NCI-H2196 (cell line): ENCODE measurements around the gene PTPA.

Experiments used
- DNase-seq: peaks from one replicate; lab custom pipeline; 2025; ENCODE audit not compliant: unreplicated experiment; lab: John Stamatoyannopoulos, UW

PTPA gene

DNA sequence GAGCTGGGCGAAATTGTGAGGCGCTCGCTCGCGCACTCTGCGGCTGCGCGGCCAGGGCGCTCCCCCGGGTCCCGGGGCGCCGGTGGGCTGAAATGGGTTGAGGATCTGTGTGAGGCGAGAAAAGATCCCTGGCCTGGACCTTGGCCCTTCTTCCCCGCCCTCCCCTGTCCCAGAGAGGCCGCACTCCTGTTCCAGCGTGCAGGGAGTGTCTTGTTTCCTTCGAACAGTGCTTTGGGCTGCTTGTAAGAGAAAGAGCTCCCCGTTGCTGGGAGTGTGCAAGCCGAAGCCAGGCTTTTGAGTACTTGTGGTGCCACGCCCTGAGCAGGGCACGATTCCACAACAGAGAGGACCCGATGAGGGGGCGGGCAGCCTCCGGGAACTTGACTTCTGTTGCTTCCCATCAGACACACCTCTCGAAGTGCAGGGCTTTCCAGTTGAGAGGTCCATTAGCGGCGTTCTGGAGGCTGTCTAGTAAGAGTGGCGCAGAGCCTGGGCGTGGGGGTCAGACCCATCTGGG lies 29.8 kb upstream of the PTPA start:
- no peak for DNase-seq

DNA sequence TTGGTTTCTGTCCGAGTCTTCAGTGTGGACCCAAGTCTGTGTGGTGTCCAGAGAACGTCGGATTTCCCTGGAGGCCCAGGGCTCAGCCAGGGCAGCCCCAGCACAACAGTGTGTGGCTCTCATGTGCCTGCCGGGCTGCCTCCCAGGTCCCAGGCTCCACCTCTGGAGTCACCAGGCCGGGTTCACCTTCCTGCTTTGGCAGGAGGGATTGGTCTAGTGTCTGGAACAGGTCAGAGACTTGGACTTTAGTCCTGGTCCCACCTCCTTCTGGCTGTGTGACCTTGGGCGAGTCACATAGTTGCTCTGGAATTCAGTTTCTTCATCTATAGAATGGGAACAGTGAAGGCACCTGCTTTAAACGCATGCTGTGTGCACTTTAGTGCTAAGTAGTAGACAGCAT lies 27.1 kb upstream of the PTPA start:
- no peak for DNase-seq

DNA sequence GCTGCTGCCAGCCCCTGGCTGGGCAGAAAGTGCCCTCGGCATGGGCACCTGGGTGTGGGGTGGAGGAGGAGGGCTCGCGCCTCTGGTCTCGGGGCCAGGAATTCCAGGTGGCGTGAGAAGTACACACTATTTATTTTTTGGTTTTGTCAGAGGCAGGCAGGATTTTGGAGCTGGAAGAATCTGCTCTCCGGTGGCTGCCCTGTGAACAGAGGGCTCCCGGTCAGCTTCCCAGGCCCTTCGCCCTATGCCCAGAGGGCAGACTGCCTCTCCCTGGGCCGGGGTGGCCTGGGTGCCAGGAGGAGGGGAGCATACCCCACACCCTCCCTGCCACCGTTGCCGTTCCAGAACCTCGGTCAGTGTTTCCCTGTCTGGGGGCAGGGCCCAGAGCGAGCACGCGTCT lies 22.0 kb upstream of the PTPA start:
- DNase-seq: no peak

DNA sequence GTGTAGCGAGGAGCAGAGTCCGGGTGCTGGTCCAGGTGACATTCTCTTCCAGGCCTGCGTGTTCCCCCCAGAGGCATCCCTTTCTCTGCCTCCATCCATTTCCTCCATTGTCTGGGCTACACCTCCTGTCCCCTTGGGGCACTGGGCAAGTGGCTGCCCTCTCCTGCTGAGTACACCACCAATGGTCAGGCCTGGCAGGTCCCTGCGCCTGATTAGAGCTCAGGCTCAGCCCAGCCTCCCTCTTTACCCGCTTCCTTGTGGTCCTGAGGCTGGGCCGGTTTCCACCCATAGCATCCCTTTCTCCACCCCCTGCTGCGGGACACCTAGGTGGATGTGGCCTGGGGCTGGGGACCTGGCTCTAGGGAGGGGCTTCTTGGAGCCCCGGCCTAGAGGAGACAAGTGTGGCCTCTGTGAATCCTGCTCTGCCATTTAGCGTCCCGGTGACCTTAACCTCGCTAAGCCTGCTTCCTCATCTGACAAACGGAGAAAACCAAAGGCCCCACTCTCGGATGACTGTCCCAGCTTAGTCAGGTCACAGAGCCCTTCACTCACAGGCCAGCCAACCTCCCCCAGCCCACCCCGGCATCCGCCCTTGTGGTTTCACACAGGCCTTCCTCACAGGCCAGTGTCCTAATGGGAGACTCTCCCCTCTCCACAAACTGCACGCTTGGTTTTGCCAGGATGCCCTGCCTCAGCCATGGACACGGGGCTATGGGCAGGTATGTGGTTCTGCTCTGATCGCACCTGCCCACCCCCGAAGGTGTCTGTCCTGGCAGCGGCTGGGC lies 17.4 kb upstream of the PTPA start:
- no peak for DNase-seq

DNA sequence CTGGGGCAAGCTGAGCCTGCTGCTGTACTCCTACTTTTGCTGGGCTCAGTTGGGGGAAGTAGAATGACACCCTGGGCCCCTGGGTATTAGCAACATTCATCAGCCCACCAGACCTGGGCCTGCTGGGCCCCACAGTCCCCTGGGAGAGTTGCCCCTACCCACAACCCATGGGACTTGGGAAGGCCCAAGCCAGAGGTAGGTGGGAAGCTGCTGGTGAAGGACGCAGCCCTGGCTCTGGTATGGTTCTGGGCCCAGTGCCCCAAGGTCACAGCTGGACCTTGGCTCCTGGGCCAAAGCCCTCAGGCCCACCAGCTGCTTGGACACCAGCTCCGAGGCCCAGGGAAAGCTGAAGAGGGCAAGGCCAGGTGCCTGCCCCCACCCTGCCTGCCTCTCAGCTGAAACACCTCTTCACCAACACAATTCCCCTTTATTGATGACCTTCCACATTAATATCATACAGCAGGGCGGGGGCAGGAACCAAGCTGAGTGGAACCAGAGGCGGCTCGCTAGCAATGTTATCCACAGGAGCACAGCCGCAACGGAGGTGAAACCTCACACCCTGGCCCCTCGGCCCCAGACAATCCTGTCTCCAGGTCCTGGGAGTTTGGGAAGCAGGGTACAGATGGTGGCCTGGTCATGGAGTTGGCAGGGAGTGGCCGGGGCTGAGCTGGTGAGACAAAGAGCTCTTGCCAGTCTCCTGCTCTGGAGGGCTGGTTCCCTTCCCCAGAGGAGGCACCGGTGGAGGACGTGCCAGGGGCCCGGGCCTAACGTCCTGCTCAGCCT lies 16.6 kb upstream of the PTPA start:
- no peak for DNase-seq

DNA sequence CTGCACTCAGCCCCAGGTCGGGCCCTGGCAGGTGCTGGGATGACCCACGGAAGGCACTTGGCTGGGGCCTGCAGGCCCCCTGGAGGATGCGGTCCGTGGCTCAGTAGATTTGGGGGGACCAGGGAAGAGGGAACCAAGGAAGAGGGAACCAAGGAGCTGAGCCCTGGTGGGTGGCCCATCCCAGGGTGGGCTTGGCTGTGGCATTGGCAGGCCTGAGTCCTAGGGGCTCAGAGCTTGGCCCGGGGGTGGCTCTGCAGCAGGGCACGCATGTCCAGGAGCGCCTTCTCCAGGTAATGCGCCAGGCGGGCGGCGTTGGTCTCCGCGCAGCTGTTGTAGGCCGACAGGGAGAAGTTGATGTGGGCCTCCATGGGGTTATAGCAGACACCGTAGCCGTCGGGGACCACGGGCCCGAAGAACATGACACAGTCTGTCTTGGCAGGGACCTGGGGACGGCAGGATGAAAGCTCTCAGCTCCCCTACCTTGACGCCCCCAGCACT lies 16.0 kb upstream of the PTPA start:
- no peak for DNase-seq

DNA sequence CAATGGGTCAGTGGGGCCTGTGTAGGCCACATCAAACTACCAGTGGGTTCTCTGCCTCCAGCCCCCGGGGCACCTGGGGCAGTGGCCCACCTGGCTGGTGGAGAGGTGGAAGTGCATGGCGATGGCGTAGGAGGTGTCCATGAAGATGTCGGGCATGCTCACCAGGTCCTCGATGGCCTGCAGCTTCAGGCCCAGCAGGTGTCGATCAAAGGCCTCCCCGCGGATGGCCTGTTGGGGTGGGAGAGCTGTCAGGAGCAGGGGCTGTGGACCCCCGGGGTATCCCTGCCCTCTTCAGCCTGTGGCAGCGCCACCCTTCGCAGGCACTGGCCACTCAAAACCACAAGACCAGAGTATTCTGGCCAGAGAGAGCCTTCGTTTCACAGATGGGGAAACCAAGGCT lies 15.3 kb upstream of the PTPA start:
- no peak for DNase-seq

DNA sequence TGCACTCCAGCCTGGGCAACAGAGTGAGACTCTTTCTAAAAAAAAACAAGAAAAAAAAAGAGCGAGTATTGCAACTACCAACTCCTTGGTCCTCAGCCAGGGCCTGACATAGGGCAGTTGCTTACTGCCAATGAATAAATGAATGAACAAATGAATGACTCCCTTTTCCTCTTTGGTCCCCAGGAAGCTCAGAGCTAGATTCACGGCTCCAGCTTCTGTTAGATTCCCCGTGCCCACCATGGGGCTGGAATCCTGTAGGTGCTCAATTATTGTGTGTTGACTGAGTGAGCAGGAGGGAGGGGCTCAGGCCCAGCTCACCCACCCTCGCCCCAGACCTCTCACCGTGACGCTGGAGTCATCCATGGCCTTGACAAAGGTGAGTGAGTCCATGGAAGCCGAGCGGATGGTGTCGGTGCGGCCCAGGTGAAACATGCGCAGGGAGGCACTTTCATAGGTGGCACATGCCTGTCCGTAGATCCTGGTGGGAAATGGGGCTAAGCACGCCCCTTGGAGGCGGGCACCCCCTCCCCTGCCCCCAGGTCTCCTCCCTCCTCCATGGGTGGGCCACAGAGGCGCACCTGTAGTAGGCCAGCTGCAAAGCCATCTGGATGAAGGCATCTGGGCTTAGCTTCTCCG lies 13.4 kb upstream of the PTPA start:
- DNase-seq: no peak

DNA sequence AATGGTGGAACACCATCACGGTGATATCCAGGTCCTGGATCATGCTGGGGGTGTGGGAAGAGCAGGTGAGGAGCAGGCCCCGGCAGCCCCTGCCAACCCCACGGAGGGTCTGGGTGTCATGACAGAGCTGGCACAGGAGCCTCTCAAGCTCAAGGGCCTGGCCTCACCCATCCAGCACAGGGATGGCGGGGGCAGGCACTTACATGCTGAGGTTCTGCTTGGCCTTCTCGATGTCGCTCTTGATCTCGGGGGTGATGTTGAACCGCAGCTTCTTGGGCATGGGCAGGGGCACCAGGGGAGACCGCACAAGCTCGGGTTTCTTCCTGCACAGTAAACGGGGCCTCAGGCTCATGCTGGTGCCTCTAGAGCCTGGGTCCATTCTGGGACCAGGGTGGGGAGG lies 12.9 kb upstream of the PTPA start:
- no peak for DNase-seq

DNA sequence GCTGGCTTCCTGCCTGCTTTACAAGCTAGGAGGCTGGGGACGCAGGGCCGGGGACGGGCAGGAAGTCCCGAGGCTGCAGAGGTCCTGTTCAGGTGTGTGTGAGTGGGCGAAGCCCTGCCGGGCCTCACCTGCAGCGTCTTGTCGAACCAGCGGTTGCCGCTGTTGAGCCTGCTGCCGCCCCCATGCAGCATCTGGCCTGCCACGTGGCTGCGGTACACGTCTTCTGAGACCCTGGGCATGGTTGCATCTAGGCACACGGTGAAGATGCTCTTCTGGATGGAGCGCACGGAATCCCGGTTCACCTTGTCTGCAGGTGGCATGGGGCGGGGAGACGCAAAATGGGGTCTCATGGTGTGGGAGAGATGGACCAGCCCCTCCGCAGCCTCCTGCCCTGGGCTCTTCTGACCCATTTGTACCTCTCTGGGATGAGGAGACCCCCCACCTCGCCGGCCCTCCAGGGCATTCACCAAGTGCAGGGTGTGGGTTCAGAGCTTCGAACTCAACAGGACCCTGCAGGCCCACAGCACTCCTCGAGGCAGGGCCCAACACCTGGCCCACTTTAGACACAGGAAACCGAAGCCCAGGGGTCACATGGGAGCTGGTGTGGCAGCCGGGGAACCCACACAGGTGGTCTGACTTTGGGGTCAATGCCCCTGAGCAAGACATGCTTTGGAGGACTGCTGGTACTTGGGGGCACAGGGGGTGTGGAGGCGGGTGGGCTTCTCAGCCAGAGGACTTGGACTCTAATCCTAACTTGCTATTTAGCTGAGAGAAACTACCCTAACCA lies 10.6 kb upstream of the PTPA start:
- DNase-seq: no peak

DNA sequence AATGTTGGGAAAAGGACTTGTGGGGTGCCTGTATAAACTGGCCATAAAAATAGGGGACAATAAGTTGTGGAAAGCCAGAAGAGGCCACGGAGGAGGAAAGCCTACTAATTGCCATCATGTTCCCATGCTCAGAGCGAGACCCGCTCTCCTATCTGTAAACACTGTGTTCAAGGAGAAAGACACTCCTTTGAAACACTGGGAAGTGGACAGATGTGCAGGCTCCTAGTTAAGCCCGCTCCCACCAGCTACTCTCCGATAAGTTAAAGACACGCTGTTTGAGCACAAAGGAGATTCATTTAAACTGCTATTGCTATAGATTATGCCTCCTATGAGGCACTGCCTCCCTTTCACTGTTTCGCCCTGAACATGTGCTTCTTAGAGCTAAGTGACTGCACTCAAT lies 9.9 kb upstream of the PTPA start:
- DNase-seq: no peak

DNA sequence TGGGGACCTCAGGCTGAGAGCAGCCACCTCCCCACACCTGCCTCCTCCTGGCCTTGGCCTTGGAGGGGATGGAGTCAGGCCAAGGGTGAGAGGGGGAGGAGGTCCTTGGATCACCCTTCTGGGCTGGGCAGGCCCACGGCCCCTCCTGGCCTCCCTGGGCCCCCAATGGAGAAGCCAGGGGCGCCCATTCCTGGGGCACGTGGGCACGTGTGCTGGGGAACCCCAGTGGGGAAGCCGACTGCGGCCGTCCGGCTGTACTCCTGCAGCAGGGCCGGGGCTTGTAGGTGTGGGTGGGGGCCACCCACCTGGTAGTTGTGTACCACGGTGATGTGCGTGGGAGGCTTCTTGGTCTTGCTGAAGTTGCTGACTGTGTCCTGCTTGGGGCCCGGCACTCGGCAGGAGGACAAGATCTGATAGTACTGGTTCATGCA lies 9.1 kb upstream of the PTPA start:
- DNase-seq: no peak

DNA sequence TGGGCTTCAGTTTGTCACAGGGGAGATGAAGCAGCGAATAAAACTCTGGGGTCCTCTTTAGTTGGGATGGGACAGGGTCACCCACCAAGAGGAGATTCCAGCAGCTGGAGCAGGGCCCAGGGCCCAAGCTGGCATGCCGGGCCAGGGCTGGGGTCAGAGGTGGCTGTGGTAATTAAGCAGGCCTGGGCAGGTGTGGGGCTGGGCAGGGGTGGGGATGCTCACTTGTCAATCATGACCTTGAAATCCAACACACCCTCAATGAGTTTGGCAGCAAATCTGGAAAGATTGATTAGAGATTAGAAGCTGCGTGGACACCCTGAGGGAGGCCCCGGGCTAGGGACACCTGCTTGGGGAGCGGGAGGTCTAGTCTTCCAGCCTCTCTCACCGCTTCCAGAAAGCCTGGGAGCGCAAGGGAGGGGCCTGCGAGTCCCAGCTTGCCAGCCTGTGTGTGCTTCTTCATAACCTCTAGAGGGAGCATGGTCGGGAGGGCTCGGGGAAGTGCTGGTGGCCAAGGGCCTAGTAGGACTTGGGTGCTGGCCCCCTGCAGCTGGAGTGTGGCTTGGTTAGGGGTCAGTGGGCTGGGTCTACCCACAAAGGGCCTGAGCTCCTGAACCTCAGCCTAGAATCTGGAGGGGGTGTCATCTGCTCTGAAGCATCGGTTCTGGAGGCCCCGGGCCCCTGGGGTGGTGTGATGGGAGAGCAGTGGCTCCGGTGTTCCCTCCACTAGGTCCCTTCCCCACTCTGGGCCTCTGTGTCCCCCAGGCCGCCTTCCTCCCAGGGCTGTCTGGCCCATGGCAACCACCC lies 8.2 kb upstream of the PTPA start:
- DNase-seq: peak; percentile 76

DNA sequence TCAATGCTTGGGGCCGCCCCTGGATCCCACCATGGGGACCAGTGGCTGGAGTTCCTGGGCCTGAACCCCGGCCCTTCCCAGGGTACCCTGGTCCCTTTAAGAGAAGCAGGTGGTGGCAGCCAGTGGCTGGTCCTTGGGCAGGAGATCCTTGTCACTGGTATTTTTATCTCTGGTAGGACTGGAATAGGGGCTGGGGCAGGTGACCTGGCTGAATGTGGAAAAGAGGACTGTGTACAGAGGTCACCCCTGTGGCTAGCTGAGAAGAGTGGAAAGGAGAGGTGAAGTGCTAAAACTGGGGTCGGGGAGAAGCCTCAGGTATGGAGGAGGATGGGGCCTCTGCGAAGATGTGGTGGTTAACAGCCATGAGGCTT lies 7.6 kb upstream of the PTPA start:
- DNase-seq: no peak

DNA sequence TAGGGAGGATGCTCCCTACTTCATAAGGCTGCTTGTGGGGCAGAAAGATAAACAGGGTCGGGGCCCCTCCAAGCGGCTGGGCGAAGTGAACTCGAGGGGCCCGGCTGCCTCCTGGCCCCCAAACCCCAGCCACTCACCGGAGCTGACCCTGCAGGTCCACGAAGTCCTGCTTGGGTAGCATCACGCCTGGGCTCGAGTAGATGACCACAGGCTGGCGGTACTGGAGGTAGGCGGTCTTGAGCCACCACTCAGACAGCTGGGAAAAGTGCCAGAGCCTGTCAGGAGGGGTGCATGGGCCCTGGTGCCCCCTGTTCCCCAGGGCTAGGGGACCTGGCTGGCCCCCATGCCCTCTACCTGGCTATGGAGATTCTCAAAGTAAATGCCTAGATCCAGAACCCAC lies 7.2 kb upstream of the PTPA start:
- no peak for DNase-seq

DNA sequence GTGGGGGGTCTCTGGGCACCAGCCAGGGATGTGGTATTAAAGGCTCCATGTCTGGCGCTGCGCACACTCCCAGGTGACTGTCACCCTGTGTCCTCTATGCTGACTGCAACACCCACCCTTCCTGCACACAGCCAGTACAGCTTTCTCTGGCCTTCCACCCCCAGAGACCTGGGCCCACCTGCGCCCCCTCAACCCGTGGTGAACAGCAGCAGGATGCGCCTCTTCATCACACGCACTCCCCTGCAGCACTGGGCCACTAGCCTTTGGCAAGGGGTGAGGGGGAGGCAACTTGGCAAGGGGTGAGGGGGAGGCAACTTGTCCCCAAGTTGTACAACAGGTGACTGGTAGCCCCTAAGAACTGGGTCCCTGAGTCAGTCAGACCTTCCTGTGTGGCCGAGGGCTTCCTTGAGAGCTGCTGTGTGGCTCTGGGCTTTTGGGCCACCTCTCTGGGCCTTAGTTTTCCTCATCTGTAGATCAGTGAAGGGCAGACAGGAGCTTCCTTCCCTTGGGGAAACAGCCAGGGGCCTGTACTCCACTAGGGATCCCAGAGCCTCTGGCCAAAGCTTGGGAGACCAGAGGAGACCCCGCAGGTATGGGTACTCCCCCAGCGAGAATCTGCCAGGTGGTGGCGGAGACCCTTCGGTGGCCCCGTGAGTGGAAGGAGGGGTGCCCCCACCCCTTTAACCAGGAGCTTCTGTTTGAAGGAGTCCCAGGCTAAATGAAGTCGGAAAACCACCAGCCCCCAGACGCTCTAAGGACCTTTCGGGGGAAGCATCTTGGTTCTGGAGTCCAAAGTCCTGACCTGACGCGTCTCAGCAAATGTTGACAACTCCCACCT lies 5.1 kb upstream of the PTPA start:
- no peak for DNase-seq

DNA sequence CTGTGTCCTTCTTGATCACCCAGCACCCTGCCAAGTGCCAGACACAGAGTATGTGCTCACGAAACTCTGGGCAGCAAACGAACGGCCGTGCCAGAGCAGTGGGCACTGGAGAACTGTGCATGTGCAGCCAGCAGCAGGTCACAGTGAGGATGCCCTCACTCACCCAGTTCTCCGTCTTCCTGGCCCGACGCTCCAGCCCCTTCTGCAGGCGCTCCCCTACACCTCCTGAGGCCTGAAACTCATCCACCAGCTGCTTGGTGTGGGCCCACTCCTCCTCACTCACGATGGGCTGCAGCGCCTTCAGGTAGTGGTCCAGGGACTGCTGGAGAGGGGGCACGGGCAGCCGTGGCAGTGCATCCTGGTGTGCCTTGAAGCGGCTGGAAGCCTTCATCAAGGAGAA lies 3.6 kb upstream of the PTPA start:
- DNase-seq: no peak

DNA sequence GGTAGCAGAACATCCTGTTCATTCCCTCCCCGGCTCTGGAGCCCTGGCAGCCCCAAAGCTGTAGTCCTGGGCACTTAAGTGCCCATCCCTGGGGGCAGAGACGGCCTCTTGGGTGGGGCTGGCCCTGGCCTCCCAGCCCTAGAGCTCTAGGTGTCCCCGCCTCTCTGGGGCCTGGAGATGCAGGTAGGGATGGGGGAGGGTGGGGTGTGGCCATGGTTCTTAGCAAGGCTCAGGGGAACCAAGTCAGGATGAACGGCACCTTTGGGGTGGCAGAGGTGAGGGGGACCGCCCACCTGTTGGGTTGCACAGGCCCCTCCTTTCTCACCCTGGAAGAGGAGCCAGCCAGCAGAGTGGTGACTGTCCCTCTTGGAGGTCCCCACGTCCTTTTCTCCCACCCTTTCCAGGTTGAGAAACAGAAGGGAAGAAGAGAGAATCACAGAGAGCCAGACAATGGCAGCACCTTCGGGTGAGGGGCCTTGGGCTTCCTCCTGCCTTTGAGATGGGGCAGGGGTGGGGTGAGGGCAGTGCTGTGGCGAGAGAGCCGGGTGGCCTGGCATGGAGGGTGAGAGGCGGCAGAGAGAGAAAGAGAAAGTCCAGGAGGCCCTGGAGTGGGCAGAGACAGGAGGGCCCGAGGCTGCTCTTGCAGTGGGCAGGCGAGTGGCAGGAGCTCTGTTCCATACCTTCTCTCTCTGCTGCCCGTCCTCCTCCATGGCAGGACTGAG lies 3.0 kb upstream of the PTPA start:
- no peak for DNase-seq
